ENCODE results near the gene DHX8. TPM values are rescaled to one million over a fixed set of nuclear protein-coding genes. Genes with fewer than 3 reads are reported as not detected.
A peak's percentile ranks its signal among the peaks of the same experiment; 100 is the strongest.

The DHX8 gene
- total RNA-seq, 2 experiments from 2014 or later: 37.0 to 48.3 TPM

DNA sequence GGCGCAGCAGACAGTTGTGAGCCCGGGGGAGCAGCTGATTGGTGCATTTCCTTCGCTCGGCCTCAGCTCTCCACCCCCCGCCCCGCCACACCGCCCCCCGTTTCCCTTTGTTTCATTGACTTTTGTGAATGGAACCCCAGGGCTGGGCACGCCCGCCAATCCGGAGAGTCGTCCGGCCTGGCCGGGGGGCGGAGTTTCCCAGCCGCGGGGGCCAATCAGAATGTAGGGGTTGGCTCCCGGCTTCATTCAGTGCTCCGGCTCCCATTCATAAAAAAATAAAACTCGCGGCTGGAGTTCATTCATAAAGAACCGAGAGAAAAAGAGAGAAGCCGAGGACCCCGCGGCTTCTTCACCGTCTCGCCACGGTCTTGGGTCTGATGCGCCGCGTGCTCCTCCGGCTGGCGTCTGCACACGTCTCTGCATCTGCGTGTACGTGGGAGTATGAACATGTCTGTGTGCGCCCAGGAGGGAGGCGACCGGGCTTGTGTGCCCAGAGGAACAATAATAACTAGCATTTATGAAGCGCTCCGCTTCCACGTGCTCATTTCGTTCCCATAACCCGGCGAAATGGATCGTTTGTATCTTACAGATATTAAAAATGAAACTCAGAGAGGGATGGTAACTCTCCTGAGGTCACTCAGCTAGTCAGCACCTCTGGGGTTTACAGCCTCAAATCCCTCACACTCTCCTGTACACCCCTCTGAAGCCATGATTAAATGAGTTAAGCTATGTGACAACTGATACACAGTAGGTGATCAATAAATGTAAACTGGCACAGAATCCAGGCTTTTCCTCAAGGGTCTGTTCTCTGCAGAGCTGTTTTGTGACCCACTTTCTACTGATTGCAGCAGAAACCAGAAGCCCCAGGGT is 62.8 kb downstream of the DHX8 start, which contains the start of gene ETV4:
Gene ETV4, minus strand, starts transcription at position 22 of the 870 bp plus-strand sequence. CDS start 723 bp downstream, outside the sequence.
- H4K20me1 ChIP-seq (ENCODE audit: insufficient read depth, low read length): no peaks in the 10 kb centered on the region; the same call in 1 of the 2 replicates
- H2AFZ ChIP-seq (ENCODE audit: low read length): no peak within 1 kb of the TSS
- H3K27ac ChIP-seq (ENCODE audit: low read depth, low read length, poor library complexity, severe bottlenecking): no peak within 1 kb of the TSS
- TF ChIP-seq EZH2phosphoT487 (IDR thresholded peaks at IDR 0.05; ENCODE audit: borderline replicate concordance, low read depth, low read length) (no peak), CTCF (conservative IDR thresholded peaks at IDR 0.05; ENCODE audit: low read length) (no peak)
- ChIA-PET POLR2A (no interaction called here), CTCF (ENCODE audit: unreplicated experiment) (no interaction called here)
- no TSS peak for BruUV-seq (replicated peaks)
- peak within 1 kb of the TSS; percentile 57 for H3K4me2 ChIP-seq (ENCODE audit: low read length)
- peak within 1 kb of the TSS; percentile 38 for H3K4me3 ChIP-seq (ENCODE audit: low read depth, low read length, poor library complexity, severe bottlenecking)
- H3K36me3 ChIP-seq (ENCODE audit: insufficient read depth, low read length): no peaks in the 10 kb centered on the region
- DNase-seq (ENCODE audit: low spot score): peak; percentile 87
- H3K4me1 ChIP-seq (ENCODE audit: insufficient read depth, low read length, poor library complexity, severe bottlenecking): peaks cover 6% of the 10 kb centered on the region
- H3K9me2 ChIP-seq (ENCODE audit: insufficient read depth, low read length): no peaks in the 10 kb centered on the region
- H3K79me2 ChIP-seq (ENCODE audit: insufficient read depth, low read depth, low read length): no peaks in the 10 kb centered on the region
- intact Hi-C loops (cut with micrococcal nuclease; ENCODE audit: unreplicated experiment): no loop called here
- H3K9me3 ChIP-seq (ENCODE audit: low read length): no peaks in the 10 kb centered on the region

GRCh38 chr17:43547189-43547550 is 63.4 kb downstream of the DHX8 start:
- Histone ChIP-seq H3K4me2 (ENCODE audit: low read length) (no peak overlapping the region), H3K79me2 (ENCODE audit: insufficient read depth, low read depth, low read length) (no peaks in the 10 kb centered on the region), H3K36me3 (ENCODE audit: insufficient read depth, low read length) (no peaks in the 10 kb centered on the region), H3K9me3 (ENCODE audit: low read length) (no peaks in the 10 kb centered on the region), H2AFZ (ENCODE audit: low read length) (no peak overlapping the region), H3K4me1 (ENCODE audit: insufficient read depth, low read length, poor library complexity, severe bottlenecking) (peaks cover 6% of the 10 kb centered on the region), H3K9me2 (ENCODE audit: insufficient read depth, low read length) (no peaks in the 10 kb centered on the region), H3K4me3 (ENCODE audit: low read depth, low read length, poor library complexity, severe bottlenecking) (no peak overlapping the region), H3K27ac (ENCODE audit: low read depth, low read length, poor library complexity, severe bottlenecking) (no peak overlapping the region), H4K20me1 (ENCODE audit: insufficient read depth, low read length) (no peaks in the 10 kb centered on the region; the same call in 1 of the 2 replicates)
- no peak for TF ChIP-seq EZH2phosphoT487 (IDR thresholded peaks at IDR 0.05; ENCODE audit: borderline replicate concordance, low read depth, low read length)
- TF ChIP-seq CTCF (conservative IDR thresholded peaks at IDR 0.05; ENCODE audit: low read length): no peak
- CTCF ChIA-PET (ENCODE audit: unreplicated experiment): no interaction called here
- no peak for DNase-seq (ENCODE audit: low spot score)
- no TSS peak for BruUV-seq (replicated peaks)
- intact Hi-C loops (cut with micrococcal nuclease; ENCODE audit: unreplicated experiment): no loop called here
- POLR2A ChIA-PET: no interaction called here

DNA sequence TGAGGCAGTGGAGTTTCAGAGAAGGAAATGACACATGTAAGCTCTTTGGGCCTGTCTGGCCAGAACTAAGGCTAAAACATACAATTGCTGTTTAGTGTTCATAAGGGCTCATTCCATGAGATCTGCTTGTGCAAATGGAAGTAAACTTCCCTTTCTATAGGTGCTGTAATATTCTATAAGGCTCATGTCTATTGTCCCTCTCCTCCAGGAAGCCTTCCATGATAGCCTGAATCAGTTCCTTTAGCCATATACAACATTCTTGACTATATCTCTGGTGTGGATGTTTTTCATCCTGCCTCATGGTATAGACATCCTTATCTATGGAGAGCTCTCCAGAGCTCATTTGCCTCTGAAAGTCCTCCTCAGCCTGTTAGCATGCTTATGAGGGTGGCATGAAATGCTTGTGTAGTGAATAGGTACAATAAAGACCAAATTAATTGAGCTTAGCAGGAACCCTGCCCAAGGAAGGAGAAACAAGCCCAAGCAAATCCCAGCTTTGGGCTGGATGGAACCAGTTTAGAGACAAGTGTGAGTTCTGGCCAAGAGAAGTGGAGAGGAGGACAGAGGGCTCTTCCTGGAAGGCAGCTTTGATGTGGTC is 64.0 kb downstream of the DHX8 start:
- Histone ChIP-seq H3K4me2 (ENCODE audit: low read length) (no peak overlapping the region), H3K9me3 (ENCODE audit: low read length) (no peaks in the 10 kb centered on the region), H3K79me2 (ENCODE audit: insufficient read depth, low read depth, low read length) (no peaks in the 10 kb centered on the region), H3K36me3 (ENCODE audit: insufficient read depth, low read length) (no peaks in the 10 kb centered on the region), H3K9me2 (ENCODE audit: insufficient read depth, low read length) (no peaks in the 10 kb centered on the region), H3K4me1 (ENCODE audit: insufficient read depth, low read length, poor library complexity, severe bottlenecking) (peaks cover 6% of the 10 kb centered on the region), H3K4me3 (ENCODE audit: low read depth, low read length, poor library complexity, severe bottlenecking) (no peak overlapping the region), H4K20me1 (ENCODE audit: insufficient read depth, low read length) (no peaks in the 10 kb centered on the region; the same call in 1 of the 2 replicates), H3K27ac (ENCODE audit: low read depth, low read length, poor library complexity, severe bottlenecking) (no peak overlapping the region), H2AFZ (ENCODE audit: low read length) (no peak overlapping the region)
- no TSS peak for BruUV-seq (replicated peaks)
- intact Hi-C loops (cut with micrococcal nuclease; ENCODE audit: unreplicated experiment): no loop called here
- ChIA-PET CTCF (ENCODE audit: unreplicated experiment) (no interaction called here), POLR2A (no interaction called here)
- TF ChIP-seq CTCF (conservative IDR thresholded peaks at IDR 0.05; ENCODE audit: low read length) (no peak), EZH2phosphoT487 (IDR thresholded peaks at IDR 0.05; ENCODE audit: borderline replicate concordance, low read depth, low read length) (no peak)
- no peak for DNase-seq (ENCODE audit: low spot score)

All from OCI-LY7 (cell line).